K562 (cell line): ENCODE measurements around the gene DEGS2. TPM values are rescaled to one million over a fixed set of nuclear protein-coding genes. Genes with fewer than 3 reads are reported as not detected.

Experiments
- ADNP ChIP-seq: fragments of 200-800 bp; sonication (Bioruptor generic); IDR thresholded peaks from 2 replicates; pipeline ENCODE4 v1.6.1; 2016; ENCODE audit warnings: missing genetic modification characterization, missing compliant biosample characterization
- ARID2 ChIP-seq: fragments of 450-650 bp; IDR thresholded peaks from 2 replicates; pipeline ENCODE4 v1.6.1; 2017; ENCODE audit warnings: antibody characterized with exemption, mild to moderate bottlenecking
- ATF1 ChIP-seq, 2 experiments: fragments of 450-650 bp in 1 of 2; IDR thresholded peaks; 2 replicates each; pipeline ENCODE4 v1.6.1; 2016; ENCODE audit warnings: missing compliant biosample characterization in 1 of 2, missing genetic modification characterization in 1 of 2
- BACH1 ChIP-seq: fragments of 200-800 bp; sonication (Bioruptor generic); IDR thresholded peaks from 2 replicates; pipeline ENCODE4 v1.6.1; 2016; ENCODE audit warnings: missing genetic modification characterization, missing compliant biosample characterization
- BCL6 ChIP-seq: fragments of 250-450 bp; sonication (Bioruptor Pico); IDR thresholded peaks from 2 replicates; pipeline ENCODE4 v1.4.0; 2020
- CEBPZ ChIP-seq: fragments of 150-350 bp; IDR thresholded peaks from 2 replicates; pipeline ENCODE4 v1.6.1; 2014; ENCODE audit warnings: low read depth, mild to moderate bottlenecking, low read length, borderline replicate concordance
- E2F1 ChIP-seq: sonication (generic); formaldehyde crosslinking; IDR thresholded peaks from 2 replicates; pipeline ENCODE4 v1.8.1; 2023; ENCODE audit warnings: mild to moderate bottlenecking, missing genetic modification reagents, moderate library complexity
- ETS1 ChIP-seq: conservative IDR thresholded peaks from 2 replicates; pipeline ENCODE4 v1.6.1; 2011; ENCODE audit warnings: low read depth, mild to moderate bottlenecking, low read length; ENCODE audit not compliant: control insufficient read depth
- ETV5 ChIP-seq: sonication (generic); formaldehyde crosslinking; IDR thresholded peaks from 2 replicates; pipeline ENCODE4 v1.4.0; 2020; ENCODE audit warnings: low read depth, mild to moderate bottlenecking, missing genetic modification reagents
- GATAD2B ChIP-seq: fragments of 450-650 bp; IDR thresholded peaks from 2 replicates; pipeline ENCODE4 v1.6.1; 2017; ENCODE audit warnings: mild to moderate bottlenecking, borderline replicate concordance
- HMGN3 ChIP-seq: IDR thresholded peaks from 2 replicates; pipeline ENCODE4 v1.6.1; 2011; ENCODE audit warnings: borderline replicate concordance, low read depth, mild to moderate bottlenecking, mixed read lengths, low read length; ENCODE audit not compliant: insufficient read length; ENCODE audit errors: extremely low read depth
- KLF6 ChIP-seq: fragments of 250-450 bp; sonication (Bioruptor Pico); IDR thresholded peaks from 2 replicates; pipeline ENCODE4 v1.4.0; 2020; ENCODE audit warnings: mild to moderate bottlenecking, moderate library complexity, borderline replicate concordance
- MAX ChIP-seq: sonication (generic); formaldehyde crosslinking; IDR thresholded peaks from 2 replicates; pipeline ENCODE4 v1.9.0; 2022; ENCODE audit warnings: mild to moderate bottlenecking, missing genetic modification reagents
- NR2C2 ChIP-seq, 2 experiments: fragments of 200-800 bp in 1 of 2; sonication (Bioruptor generic) in 1 of 2; sonication (generic) in 1 of 2; formaldehyde crosslinking in 1 of 2; IDR thresholded peaks; 2 replicates each; pipeline versions ENCODE4 v1.6.1 to v1.8.0; 2016 to 2022; ENCODE audit warnings: mild to moderate bottlenecking in 1 of 2, missing compliant biosample characterization in 1 of 2, missing genetic modification characterization in 1 of 2, missing genetic modification reagents in 1 of 2
- ZNF274 ChIP-seq: IDR thresholded peaks from 2 replicates; pipeline ENCODE4 v1.6.1; 2011; ENCODE audit warnings: low read depth, mild to moderate bottlenecking, low read length, moderate library complexity, borderline replicate concordance
- ZNF282 ChIP-seq: sonication (generic); formaldehyde crosslinking; IDR thresholded peaks from 2 replicates; pipeline ENCODE4 v1.8.1; 2023; ENCODE audit warnings: missing genetic modification reagents
- ZNF3 ChIP-seq: fragments of 250-450 bp; sonication (Bioruptor Pico); IDR thresholded peaks from 2 replicates; pipeline ENCODE4 v1.5.0; 2021; ENCODE audit warnings: mild to moderate bottlenecking, moderate library complexity
- ZNF445 ChIP-seq: fragments of 250-450 bp; sonication (Bioruptor Pico); IDR thresholded peaks from 2 replicates; pipeline ENCODE4 v1.4.0; 2020; ENCODE audit warnings: low read depth, mild to moderate bottlenecking, moderate library complexity
- ZNF707 ChIP-seq: fragments of 250-450 bp; sonication (Bioruptor Pico); conservative IDR thresholded peaks from 2 replicates; pipeline ENCODE4 v1.8.0; 2022; ENCODE audit warnings: inconsistent platforms, mild to moderate bottlenecking, moderate library complexity
- polyA plus RNA-seq, 8 experiments: library from polyadenylated mRNA; depleted of rRNA in 4 of 8; stranded (reverse) in 5 of 8; unstranded in 3 of 8; fragments of >200 nt; fragmentation: Nextera tagmentation in 2 of 8; fragmentation: Illumina TruSeq in 1 of 8; extraction: Ambion mirVana in 2 of 8; extraction: Trizol in 1 of 8; gene quantifications; 2 replicates each; pipeline versions ENCODE4 v1.2.1 to v1.2.3, GENCODE V29; 2011 to 2014; ENCODE audit warnings: inconsistent platforms in 1 of 8, missing spikeins in 1 of 8
- total RNA-seq, 7 experiments: library from RNA; depleted of rRNA in 6 of 7; stranded (reverse); fragments of >200 nt in 6 of 7; fragmentation: Illumina TruSeq in 2 of 7; extraction: Trizol in 2 of 7; gene quantifications; 2 replicates each; pipeline versions ENCODE4 v1.2.1 to v1.2.3, GENCODE V29; 2011 to 2021; ENCODE audit warnings: low replicate concordance in 1 of 7

Gene DEGS2
- total and polyA plus RNA-seq, 9 of the 15 experiments (the other 6 are each of a cell fraction or from before 2014, with no cell fraction given) = 0.22 to 2.9 (median 0.70) TPM

- TF ChIP-seq CEBPZ = no peak
- no peak for TF ChIP-seq ZNF445 (CRISPR knock-in tag)
- TF ChIP-seq BCL6 (CRISPR knock-in tag) = no peak
- TF ChIP-seq GATAD2B = no peak
- no peak; the same call in none of the 2 replicates for TF ChIP-seq ETV5 (CRISPR knock-in tag)
- TF ChIP-seq ETS1 = peak; percentile 61; the same call in 1 of the 2 replicates
- TF ChIP-seq ZNF3 (CRISPR knock-in tag) = no peak
- no peak for TF ChIP-seq ADNP (tag)
- no peak for TF ChIP-seq ZNF707 (CRISPR knock-in tag)
- no peak for TF ChIP-seq ATF1 (CRISPR knock-in tag; IDR thresholded peaks at IDR 0.05)
- TF ChIP-seq ATF1 (tag; IDR thresholded peaks at IDR 0.05) = peak; percentile 69
- TF ChIP-seq KLF6 (CRISPR knock-in tag) = peak; percentile 33; the same call in 1 of the 2 replicates
- TF ChIP-seq BACH1 (tag) = no peak
- TF ChIP-seq ZNF274 = no peak
- peak; percentile 91 for TF ChIP-seq ARID2
- TF ChIP-seq NR2C2 (CRISPR knock-in tag; IDR thresholded peaks at IDR 0.05) = 0 out of 2 replicates have a peak, but pooled peaks have one; percentile 63
- peak; percentile 89 for TF ChIP-seq NR2C2 (tag; IDR thresholded peaks at IDR 0.05)
- TF ChIP-seq HMGN3 = peak; percentile 69
- peak; percentile 94 for TF ChIP-seq E2F1
- peak; percentile 76 for TF ChIP-seq MAX (CRISPR knock-in tag)
- no peak for TF ChIP-seq ZNF282
Measured at GRCh38 chr14:100192672-100193416, 33.4 kb upstream of the DEGS2 start (continued).
